Dermis microvascular lymphatic vessel endothelial cell (primary cell): Measurements from ENCODE around the gene FAM171A1. TPM values are rescaled to one million over a fixed set of nuclear protein-coding genes. Genes with fewer than 3 reads are reported as not detected.
"Not testable (repeated sequence)": the region's sequence is repeated elsewhere in the genome, so short reads cannot be mapped to it uniquely, and the experiment has no call there.

Experiments used
- DNase-seq, 2 donors: peaks; one replicate each; pipeline versions ENCODE4 v3.0.0 to v3.0.0-alpha.2; 2010; ENCODE audit warnings: low read depth in 2 of 2
- total RNA-seq: library from RNA; depleted of rRNA; stranded (reverse); fragments of >200 nt; gene quantifications from 2 replicates; pipeline ENCODE4 v1.2.1, GENCODE V29; 2014

The FAM171A1 gene
- total RNA-seq, 1 donor from 2014 or later = 29.8 TPM

- DNase-seq = no peak
Observed at GRCh38 chr10:15213461-15213861, 157.6 kb downstream of the FAM171A1 start.

- DNase-seq = peak in 1 of 2 donors; percentile 35
Observed at GRCh38 chr10:15211464-15211979, 159.6 kb downstream of the FAM171A1 start.

GRCh38 chr10:15210521-15210920 lies 160.6 kb downstream of the FAM171A1 start:
- no peak for DNase-seq

- DNase-seq = peak; percentile 73 to 86
Observed at GRCh38 chr10:15209827-15210509, 161.1 kb downstream of the FAM171A1 start.

- no peak for DNase-seq
Observed at GRCh38 chr10:15208221-15208620, 162.9 kb downstream of the FAM171A1 start.

GRCh38 chr10:15207410-15207809 lies 163.7 kb downstream of the FAM171A1 start:
- DNase-seq = not testable (repeated sequence)

- DNase-seq = peak; percentile 27 to 38
Observed at GRCh38 chr10:15202639-15203038, 168.4 kb downstream of the FAM171A1 start.

GRCh38 chr10:15202301-15202621 lies 168.8 kb downstream of the FAM171A1 start:
- DNase-seq = not testable (repeated sequence)

- peak in 1 of 2 donors; percentile 61 for DNase-seq
Observed at GRCh38 chr10:15201589-15202300, 169.3 kb downstream of the FAM171A1 start.

- peak; percentile 75 to 94 for DNase-seq
Observed at GRCh38 chr10:15200626-15201025, 170.5 kb downstream of the FAM171A1 start.

GRCh38 chr10:15197911-15198310 lies 173.2 kb downstream of the FAM171A1 start:
- DNase-seq = no peak

GRCh38 chr10:15197276-15197675 lies 173.8 kb downstream of the FAM171A1 start:
- peak; percentile 39 to 84 for DNase-seq

- DNase-seq = peak; percentile 60 to 76
Observed at GRCh38 chr10:15196021-15196834, 174.9 kb downstream of the FAM171A1 start.

GRCh38 chr10:15189133-15189885 lies 181.8 kb downstream of the FAM171A1 start:
- no peak for DNase-seq

- no peak for DNase-seq
Observed at GRCh38 chr10:15188603-15189002, 182.5 kb downstream of the FAM171A1 start.

- no peak for DNase-seq
Observed at GRCh38 chr10:15183689-15184481, 187.2 kb downstream of the FAM171A1 start.

- DNase-seq = no peak
Observed at GRCh38 chr10:15182540-15183207, 188.4 kb downstream of the FAM171A1 start.

GRCh38 chr10:15181576-15182156 lies 189.4 kb downstream of the FAM171A1 start:
- DNase-seq = no peak

GRCh38 chr10:15180736-15181135 lies 190.4 kb downstream of the FAM171A1 start:
- DNase-seq = no peak
